GM20000 (cell line): Measurements from ENCODE around the gene DHRSX.
"Not testable (repeated sequence)": the region's sequence is repeated elsewhere in the genome, so short reads cannot be mapped to it uniquely, and the experiment has no call there.

Experiments
- DNase-seq: peaks from one replicate; pipeline ENCODE4 v3.0.0; 2012; ENCODE audit warnings: low spot score
- CTCF ChIP-seq: IDR thresholded peaks from 2 replicates; pipeline ENCODE4 v1.5.1; 2012; ENCODE audit warnings: mild to moderate bottlenecking, control low read depth; ENCODE audit errors: extremely low read depth, missing control alignments

Gene DHRSX

GRCh38 chrX:2468261-2469195 lies 32.2 kb downstream of the DHRSX start:
- no peak for TF ChIP-seq CTCF
- DNase-seq, result no peak

GRCh38 chrX:2466876-2467656 lies 33.7 kb downstream of the DHRSX start:
- no peak for TF ChIP-seq CTCF
- no peak for DNase-seq

- TF ChIP-seq CTCF, result no peak
- DNase-seq, result no peak
These were observed 36.1 kb downstream of the DHRSX start for GRCh38 chrX:2464677-2465166.

- no peak for DNase-seq
- no peak for TF ChIP-seq CTCF
These were observed 36.7 kb downstream of the DHRSX start for GRCh38 chrX:2463973-2464676.

- not testable (repeated sequence) for DNase-seq
These were observed 37.3 kb downstream of the DHRSX start for GRCh38 chrX:2463481-2463880.

- DNase-seq, result no peak
- no peak for TF ChIP-seq CTCF
These were observed 38.0 kb downstream of the DHRSX start for GRCh38 chrX:2462780-2463179.

- TF ChIP-seq CTCF, result no peak
- no peak for DNase-seq
These were observed 38.7 kb downstream of the DHRSX start for GRCh38 chrX:2462074-2462473.
